GM21367 (cell line): ENCODE data around the gene FAM240A.

Experiments
- ATAC-seq: cut with Tn5 transposase; IDR thresholded peaks from one replicate; pipeline ENCODE4 v1.9.1; 2021; ENCODE audit not compliant: unreplicated experiment

FAM240A gene

DNA sequence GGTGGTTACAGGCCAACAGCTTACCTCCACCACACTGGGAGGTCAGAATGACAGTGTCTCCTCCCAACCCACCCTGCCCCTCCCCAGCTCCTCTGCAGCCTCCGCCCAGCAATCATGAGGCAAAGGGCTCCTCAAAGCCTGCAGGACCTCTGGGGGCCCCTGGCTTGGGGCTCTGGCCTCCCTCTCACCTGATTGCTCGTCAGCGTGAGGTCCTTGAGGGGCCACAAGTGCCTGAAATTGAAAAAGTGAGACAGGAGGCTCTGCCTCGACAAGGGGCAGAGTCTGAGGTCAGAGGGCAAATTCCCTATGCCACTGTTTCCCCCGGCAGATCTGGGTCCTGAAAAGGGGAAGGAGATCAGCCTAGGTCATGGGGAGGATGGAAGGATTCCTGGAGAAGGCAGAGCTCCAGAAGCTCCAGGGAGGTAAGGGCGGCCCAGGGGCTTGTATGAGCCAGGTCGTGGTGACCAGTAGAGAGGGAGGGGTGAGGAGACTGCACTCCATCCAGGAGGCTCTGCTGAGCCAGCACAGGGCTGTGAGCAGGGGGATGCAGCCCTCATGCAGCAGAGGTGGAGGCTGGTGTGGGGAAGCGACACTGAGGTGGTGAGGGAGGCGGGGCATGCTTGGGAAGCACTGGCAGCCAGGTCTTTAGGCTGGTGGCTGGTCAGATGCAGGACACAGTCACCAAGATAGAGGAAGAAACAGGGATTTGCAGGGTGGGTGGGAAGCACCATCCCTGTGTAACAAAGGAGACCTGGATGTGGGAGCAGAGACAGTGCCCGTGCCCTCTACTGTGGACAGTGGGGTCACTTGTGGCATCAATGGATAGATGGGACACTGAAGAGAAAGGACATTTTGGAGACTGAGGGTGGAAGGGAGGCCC is 61.1 kb downstream of the FAM240A start:
- ATAC-seq: no peak

DNA sequence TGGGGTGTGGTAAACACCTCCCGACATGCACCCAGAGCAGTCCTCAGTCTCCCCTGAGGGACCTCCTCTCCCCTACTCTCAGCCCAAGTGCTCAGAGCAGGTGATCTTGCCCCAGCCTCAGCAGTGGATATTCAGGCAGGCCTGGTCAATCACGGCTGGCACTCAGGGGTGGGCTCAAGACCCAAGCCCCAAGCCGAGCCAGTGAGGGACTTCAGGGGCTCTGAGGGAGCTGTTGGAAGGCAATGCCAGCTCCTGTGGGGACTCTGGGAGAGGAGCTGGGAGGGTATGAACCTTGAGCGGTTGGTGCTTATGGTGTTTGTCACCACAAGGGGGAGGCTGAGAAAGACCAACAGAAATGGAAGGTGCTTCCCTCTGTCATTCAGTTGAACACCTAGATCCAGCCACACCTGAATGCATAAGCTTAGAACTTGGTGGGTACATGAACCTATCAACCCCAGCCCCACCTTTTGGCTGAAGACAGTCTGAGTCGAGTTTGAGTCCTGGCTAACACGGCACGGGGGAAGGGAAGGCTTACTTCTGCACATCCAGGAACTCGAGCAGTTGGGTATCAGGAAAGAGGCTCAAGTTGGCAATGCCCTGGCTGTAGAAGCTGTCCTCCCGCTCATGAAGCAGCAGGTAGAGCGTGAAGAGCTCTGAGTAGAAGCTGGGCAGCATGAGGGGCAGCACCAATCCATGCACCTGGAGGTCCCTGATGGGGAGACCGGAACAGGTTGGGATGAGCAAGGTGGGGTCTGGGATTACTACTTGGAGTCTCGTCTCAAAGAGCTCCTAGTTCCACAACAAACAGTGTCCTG is 61.9 kb downstream of the FAM240A start:
- no peak for ATAC-seq

DNA sequence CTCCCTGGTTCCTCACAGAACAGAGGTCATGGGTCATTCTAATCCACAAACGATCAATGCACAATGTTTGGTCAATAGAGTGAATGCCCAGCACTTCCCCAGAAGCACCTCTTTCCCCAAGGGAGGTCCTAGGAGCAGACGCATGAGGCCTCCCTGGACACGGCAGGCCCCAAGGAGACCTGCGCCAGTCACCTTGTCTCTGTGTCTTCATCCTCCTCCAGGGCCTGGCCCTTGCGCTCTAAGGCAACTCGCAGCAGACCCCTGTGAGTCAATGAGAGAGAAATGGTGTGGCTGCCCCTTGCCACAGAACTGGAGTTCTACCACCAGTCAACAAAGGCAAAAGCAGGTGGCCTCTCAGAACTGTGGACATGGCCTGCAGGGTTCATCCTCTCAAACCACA is 63.1 kb downstream of the FAM240A start:
- no peak for ATAC-seq
